NCI-H2029 treated with DMSO at 0.1 percent for 48 hours (cell line): ENCODE measurements around the gene COMT.
A peak's percentile ranks its signal among the peaks of the same experiment; 100 is the strongest.

Experiments
- DNase-seq: peaks from one replicate; lab custom pipeline; 2025; lab: John Stamatoyannopoulos, UW

COMT gene

GRCh38 chr22:19983741-19984140 is 42.2 kb downstream of the COMT start:
- no peak for DNase-seq

- DNase-seq: no peak
Observed at GRCh38 chr22:19984201-19984753, 42.7 kb downstream of the COMT start.

DNA sequence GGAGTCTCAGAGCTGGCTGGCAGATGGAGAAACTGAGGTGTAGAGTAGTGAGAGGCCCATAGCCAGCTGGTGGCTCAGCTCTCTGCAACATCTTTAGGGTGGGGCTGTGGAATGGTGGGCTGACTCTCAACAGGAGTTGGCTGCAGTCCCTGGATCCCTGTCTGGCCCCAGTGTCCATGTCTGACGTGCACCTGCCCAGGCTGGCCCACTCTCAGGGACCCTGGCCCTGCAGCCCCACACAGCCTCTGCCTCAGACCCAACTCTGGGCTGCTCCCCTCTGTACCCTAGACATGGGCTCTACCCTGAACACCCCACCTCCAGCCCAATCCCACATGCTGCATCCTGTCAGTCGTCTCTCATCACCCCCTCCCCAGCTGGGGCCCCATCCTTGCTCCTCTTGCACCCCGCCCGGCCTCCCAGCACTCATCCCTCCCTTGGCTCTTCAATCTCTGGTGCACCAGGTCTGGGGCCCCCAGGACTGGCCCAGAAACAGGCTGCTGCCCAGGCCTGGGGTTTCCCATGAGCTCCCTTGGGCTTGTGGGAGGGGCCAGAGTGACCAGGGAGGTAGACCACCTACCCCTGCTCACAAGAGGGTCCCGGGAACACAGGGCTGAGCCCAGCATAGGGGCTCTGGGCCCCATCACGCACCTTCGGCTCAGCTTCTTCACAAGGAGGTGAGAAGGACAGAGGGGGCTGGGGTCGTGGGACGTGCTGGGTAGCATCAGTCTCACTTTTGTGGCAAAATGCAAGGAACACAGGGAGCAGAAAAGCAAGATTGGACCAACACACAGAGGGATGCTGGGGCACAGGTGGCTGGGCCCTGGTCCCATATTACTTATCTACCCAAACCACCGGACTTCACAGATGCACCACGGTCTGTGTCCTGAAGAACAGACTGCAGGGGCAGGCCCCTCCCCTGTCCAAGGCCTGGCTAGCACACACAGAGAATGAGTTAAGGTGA is 43.6 kb downstream of the COMT start:
- DNase-seq: no peak

- DNase-seq: no peak
Observed at GRCh38 chr22:19986011-19986409, 44.4 kb downstream of the COMT start.

DNA sequence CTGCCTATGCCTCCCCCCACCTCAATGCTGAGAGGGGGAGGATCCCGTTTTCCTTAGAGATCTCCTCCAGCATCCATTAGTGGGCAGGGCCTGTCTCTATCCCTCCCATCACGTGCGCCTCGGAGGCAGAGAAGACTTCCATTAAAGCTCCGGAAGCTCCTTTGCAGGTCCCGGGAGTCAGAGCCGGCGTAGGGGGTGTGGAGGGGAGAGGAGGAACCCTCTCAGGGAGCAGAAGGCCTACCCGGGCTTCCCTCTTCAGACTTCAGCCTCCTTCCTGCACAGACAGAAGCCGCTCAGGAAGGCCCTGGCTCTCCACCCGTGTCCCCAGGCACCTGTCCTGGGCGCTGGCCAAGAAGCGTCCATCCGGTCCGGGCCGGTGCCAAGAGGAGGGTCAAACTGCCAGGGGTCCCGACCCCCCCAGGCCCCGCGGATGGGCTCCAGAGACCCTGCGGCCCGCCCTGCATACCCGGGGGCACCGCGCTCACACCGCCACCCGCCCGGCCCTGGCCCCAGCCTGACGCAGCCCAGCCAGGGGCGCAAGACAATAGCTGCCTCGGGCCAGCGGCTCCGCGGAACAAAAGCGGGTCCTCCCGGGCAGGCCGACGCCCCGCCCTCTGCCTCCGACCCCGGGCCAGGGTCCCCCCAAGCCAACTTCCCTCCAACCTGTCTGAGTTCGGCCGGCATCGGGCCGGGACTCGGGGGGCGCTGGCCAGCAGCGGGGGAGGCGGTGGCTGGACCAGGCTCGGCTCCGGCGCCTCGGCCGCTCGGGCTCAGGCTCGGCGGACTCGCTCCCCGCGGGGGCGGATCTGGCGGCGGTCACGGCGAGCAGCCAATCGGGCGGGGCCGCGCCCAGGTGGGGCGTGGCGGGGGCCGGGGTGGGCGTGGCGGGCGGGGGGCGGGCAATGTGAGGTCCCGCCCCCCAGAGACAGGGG is 45.1 kb downstream of the COMT start:
- peak; percentile 45 for DNase-seq

GRCh38 chr22:19987394-19988306 is 46.1 kb downstream of the COMT start:
- no peak for DNase-seq

DNA sequence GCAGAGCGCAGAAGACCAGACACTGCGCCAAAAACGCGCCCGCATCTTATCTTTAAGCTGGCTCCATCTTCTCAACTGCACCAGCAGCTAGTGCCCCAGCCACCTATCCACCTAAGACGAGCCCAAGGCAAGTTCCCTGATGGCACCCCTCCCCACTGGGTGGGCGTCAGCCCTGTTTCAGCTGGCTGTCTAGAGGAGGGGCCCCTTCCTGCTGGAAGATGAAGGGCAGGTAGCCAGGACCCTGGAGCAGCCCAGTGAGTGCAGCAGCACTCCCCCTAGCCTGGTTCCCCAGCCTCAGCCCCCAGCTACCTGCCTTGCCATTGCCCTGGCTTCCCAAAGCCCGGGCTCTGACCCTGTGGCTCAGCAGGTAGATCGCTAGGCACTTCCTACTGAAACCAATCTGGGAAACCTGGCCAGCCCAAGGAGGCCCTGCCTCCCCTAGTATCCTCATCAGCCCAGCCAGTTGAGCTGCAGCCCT is 46.8 kb downstream of the COMT start:
- DNase-seq: no peak

GRCh38 chr22:19988965-19989724 is 47.6 kb downstream of the COMT start:
- DNase-seq: no peak

GRCh38 chr22:19989725-19990067 is 48.1 kb downstream of the COMT start:
- no peak for DNase-seq

DNA sequence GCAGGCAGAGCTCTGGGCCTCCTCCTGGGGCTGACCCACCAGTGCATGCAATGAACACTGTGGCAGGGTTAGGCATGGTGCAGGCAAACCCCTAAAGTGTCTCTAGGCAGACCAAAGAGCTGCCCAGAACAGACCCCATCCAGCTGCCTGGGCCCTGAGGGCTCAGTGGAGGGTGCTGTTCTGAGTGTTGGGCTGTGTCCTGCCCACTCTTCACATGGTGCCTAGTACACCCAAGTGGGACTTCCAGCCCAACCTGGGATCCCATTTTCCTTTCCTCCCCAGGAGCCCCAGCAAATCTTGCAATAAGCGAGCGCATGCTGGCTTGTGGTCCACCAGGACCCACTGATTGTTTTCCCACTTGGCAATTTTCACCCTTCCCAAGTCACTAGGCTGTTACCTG is 48.6 kb downstream of the COMT start:
- no peak for DNase-seq

- DNase-seq: no peak
Observed at GRCh38 chr22:19990609-19991394, 49.2 kb downstream of the COMT start.

DNA sequence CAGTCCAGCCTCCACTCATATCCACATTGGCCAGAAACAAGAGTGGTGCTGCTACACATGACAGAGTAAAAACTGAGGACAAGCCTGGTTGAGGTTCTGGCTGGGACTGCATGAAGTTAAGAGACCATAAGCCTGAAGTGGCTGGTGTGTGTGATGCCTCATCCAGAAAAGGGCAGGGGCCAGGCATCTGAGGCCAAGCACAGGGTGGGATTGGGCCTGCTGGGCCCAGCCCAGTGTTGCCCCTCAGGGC is 49.7 kb downstream of the COMT start:
- DNase-seq: no peak

- DNase-seq: no peak
Observed at GRCh38 chr22:19991645-19992451, 50.3 kb downstream of the COMT start.

DNA sequence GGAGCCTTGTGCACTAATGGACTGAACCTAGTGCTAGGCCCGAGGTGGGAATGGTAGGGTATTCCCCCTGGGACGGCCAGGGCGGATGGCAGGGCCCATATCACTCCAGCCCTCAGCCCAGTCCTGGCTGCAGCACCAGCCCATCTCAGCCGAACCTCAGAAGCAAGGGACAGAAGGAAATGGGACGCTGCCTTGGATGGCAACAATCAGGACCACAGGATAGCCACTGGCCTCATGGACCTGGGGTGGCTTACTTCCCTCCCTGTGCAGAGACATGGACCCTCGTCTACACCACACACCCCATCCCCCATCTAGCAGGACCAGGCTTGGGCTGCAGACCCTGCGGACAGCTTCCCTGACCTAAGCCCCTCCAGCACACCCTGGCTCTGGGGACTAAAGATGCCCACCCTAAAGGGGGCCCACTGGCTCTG is 50.9 kb downstream of the COMT start:
- no peak for DNase-seq

- DNase-seq: no peak
Observed at GRCh38 chr22:19992921-19993355, 51.4 kb downstream of the COMT start.

GRCh38 chr22:19993926-19994325 is 52.4 kb downstream of the COMT start:
- no peak for DNase-seq

DNA sequence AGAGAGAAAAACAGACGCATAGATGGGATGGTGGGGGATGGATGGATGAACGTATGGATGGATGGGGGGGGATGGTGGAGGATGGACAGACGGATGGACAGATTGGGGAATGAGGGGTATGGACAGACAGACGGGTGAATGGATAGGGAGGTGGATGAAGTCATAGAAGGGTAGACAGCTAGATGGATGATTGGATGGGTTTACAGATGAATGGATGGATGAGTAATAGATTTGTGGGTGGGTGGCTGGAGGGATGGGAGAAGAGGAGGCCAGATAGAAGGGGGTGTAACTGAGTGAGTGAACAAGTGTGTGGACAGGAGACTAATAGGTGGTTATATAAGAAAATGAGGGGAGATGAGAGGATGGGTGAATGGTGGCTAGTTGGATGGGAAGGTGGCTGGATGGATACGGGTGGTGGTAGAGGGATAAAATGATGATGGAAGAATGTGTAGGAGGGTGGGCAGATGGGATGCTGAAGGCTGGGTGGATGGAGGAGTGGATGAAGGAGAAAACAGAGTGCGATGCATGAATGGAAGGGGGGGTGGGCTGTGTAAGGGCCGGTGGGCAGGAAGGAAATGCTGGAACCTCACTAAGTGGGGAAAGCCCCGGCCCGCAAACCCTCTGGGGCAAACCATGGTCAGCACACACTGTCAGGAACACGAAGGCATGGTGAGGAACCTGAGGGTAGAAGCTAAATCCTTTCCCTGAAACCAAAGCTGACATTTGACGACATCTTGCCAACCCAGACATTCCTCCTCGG is 53.5 kb downstream of the COMT start:
- DNase-seq: no peak

DNA sequence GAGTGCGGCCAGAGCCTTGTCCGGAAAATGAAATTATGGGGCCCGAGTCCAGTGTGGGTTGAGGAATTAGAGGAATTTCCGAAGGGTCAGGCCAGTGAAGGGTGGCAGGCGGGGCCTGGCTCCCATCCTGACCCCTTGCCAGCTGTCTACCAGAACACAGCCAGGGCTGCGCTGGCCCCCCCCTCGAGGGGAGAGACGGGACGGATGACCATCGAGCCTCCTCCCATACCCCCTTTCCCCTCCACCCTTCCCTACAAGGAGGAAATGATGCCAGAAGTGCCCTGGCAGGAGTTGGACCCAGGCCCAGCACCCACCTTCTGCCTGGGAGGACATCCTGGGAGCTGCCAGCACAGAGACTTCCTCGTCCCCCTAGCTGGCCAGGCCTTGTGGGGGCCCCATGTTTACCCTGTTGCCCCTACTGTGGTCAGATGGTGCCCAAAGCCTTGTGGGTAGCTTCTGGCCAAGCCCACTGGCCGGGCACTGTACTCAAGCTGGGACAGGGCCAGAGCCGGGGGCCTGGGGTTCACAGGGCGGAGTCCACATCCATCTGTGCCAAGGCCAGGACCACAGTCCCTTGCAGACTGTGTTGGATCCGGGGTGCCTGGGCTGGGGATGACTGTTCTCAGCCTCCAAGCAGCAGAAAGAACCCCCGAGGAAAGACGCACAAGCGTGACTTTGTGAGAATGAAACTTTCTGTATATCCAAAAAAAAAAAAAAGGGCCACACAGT is 54.2 kb downstream of the COMT start:
- DNase-seq: no peak
